NCI-H526 (cell line): ENCODE measurements around the gene TFAP2A.

Experiments used
- DNase-seq, 2 experiments: peaks; one replicate each; lab custom pipeline; 2025; lab: John Stamatoyannopoulos, UW

Gene TFAP2A

DNA sequence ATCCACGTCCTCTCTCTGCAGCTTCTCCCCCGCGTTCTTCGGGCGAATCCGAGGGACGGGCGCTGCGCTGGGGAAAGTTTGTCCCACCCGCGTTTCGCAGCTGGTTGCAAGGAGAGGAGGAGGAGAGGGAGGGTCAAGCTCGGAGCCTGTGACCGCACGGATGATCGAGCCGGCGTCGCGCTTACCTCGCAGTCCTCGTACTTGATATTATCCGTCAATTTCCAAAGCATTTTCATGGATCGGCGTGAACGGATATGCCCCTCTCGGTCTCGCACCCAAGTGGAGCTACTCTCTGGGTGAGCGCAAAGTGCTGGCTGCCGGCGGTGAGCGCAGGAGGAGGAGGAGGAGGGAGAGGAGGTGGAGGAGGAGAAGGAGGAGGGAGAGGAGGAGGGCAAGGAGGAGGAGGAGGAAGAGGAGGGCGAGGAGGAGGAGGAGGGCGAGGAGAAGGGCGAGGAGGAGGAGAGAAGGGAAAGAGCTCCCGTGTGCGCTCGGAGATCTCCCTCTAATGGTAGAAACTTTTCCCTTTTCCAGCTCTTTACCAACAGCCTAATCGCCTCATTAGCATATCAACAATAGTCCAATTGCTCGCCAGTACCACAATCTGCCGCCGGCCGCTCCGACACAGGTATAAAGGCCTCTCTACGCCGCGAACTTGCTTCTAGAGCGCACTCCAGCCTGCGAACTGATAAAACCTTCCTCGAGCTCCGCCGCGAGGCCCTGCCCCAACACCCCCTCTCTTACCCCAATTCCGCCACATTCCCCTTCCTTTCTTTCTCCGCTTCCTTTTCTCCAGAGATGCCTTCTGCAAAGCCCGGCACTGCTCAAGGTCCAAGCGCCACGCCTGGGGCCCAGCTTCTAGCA, at the start of gene TFAP2A:
TFAP2A (minus strand) TSS at position 319 of the 861 bp plus-strand sequence; CDS start at position 236, 83 bp downstream.
- peak in 1 of 2 experiments; percentile 63 for DNase-seq

DNA sequence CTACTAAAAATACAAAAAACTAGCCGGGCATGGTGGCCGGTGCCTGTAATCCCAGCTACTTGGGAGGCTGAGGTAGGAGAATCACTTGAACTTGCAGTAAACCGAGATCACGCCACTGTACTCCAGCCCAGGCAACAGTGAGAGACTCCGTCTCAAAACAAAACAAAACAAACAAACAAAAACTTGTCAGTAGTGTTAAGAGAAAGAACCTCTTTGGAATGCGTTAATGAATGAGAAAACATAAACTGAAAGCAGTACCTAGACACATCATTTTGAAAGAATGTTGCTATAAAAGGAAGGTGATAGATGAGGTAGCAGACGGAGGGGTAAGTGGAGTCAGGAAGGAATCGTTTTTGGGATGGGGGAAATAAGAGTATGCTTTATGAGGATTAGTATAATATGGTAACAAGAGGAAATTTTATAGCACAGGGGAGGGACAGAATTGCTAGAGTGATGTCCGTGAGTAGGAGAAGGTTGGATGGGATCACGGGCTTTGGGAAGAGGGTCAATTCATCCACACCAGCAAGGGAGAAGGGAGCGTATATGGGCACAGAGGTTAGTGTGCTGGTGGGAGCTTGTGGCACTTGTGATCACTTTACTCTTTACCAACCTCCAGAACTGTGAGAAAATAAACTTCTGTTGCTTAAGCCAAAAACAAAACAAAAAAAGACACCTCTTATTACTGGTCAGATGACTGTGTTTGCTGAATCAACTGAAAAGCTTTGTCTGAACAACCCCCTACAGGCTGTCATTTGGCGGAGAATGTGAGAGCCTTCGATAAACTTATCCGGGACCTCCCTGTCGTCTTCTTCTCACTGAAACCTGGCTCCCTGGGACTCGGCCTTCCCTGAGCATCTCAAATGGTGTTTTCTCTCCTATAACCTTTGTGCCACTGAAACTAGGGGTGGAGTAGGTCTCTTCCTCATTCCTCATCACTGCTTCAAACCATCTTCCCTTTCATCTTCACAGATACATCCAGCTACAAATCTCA, 48.9 kb upstream of the TFAP2A start:
- DNase-seq: no peak

DNA sequence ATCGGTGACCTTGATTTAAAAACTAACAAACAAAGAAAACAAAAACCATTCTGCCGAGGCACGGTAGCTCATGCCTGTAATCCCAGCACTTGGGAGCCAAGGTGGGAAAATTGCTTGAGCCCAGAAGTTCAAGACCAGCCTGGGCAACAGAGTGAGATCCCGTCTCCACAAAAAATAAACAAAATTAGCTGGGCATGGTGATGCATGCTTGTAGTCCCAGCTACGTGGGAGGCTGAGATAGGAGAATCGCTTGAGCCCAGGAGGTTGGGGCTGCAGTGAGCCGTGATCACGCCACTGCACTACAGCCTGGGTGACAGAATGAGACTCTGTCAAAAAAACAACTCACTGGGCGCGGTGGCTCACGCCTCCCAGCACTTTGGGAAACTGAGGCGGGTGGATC, 48.2 kb upstream of the TFAP2A start:
- DNase-seq: no peak

DNA sequence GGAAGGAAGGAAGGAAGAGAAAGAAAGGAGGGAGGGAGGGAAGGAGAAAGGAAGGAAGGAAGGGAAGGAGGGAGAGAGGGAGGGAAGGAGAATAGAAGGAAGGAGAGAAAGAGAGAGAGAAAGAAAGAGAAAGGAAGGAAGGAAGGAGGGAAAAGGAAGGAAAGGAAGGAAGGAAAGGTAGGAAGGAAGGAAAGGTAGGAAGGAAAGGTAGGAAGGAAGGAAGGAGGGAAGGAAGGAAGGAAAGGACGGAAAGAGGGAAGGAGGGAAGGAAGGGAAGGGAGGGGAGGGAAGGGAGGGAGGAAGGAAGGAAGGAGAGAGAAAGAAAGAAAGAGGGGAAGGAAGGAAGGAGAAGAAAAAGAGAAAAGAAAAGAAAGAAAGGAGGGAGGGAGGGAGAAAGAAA, 47.0 kb upstream of the TFAP2A start:
- DNase-seq: no peak

DNA sequence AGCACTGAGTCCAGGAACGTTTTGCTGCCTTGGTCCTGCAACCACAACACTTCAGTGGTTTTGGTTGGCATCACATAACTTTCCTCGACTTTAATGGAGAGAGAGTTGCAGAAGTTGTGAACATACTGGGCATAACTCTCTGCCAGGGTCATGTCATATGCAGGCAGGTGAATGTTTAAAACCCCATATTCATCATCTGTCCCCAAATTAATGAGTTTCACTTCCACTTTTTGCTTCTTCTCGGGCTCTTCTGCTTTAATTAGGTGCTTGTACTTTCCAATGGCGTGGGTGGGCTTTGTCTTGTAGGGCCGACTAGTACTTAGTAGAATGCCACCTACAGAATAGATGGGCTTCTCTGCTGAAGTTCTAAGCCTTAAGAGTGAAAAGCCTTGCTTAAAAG, 45.2 kb upstream of the TFAP2A start:
- no peak for DNase-seq

DNA sequence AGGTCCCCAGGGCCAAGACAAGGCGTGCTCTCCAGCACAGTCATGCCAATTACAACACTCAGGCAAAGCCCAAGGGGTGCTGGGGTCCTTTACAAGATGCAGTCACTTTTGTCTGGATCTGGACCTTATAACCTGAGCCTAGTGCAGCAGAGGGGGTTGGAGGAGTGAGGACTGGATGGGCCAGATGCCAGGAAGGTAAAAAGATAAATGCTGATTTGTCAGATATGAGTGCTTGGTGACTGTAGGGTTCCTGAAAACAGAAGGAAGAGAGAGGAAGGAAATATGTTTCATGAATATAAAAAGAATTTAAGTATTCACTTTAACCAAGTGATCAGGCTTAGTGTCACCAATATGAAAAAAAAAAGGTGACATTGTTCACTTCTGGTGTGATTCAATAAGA, 43.4 kb upstream of the TFAP2A start:
- no peak for DNase-seq

DNA sequence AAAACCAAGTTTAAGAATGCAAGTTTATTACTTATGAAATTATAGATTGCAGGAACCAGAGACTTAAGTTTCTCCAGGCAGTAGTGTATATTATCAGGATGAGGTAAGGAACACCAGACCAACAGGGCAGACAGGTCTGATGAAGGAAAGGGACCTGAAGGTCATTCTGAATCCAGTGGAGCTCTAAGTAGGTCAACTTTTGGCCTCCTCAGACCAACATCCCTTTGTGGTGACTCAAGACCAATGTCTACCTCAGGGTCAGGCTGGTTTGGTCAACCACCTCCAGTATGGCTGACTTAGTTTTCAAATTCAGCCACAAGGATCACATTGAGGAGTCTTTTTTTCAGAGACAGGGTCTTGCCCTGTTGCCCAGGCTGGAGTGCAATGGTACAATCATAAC, 38.7 kb upstream of the TFAP2A start:
- DNase-seq: no peak

DNA sequence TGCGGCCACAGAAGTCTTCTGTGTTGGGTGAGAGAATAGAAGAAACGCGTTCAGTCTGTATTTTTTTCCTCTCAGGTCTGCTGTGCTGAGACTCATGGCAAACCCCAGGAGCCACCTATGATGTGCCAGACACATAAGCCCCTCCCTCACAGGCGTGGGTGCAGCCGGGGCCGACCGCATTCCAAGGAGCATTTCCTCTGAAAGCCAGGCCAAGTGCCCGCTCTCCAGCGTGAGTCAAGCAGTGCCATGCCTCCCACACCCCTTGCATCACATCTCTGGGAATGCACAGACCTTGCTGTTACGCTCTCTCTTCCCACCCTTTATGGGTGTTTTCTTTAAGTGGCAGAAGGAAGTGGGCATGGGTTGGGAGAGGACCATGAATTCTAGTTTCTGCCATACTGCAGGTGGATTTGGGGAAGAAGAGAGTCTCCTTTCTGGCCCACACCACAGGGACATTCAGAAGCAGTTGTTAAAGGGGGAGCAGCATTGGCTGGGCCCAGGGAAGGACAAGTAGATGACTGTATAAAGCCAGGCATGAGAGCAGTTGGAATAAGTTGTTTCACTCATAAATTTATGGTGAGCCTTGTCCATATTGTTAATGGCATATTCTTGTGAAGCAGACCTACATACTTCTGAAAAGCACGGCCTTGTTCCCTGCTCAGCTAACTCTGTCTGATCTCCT, 37.1 kb upstream of the TFAP2A start:
- no peak for DNase-seq

DNA sequence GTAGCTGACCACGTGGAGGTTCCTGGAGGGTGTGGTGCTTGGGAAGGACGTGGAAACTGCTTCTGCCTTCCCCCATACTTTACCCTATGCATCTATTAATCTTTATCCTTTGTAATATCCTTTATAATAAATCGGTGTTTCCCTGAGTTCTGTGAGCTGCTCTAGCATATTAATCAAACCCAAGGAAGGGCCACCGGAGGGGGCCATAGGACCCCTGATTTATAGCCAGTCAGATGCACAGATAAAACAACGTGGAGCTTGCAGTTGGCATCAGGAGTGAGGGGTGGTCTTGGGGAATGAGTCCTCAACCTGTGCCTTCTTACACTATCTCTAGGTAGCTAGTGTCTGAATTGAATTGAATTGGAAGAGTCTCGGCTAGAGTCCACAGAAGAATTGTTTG, 36.5 kb upstream of the TFAP2A start:
- DNase-seq: peak in 1 of 2 experiments; percentile 6

DNA sequence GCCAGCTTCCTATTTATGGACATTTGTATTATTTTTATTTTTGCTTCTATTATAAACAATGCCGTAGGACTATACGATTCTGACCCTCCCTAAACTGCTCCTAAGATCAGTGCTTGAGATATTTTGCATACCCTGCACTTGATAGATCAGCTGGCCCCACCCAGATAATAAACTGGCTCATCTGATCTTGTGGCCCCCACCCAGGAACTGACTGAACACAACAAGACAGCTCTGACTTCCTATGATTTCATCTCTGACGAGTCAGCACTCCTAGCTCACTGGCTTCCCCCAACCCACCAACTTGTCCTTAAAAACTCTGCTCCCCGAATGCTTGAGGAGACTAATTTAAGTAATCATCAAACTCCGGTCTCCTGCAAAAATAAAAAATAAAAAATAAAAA, 34.9 kb upstream of the TFAP2A start:
- peak in 1 of 2 experiments; percentile 15 for DNase-seq

DNA sequence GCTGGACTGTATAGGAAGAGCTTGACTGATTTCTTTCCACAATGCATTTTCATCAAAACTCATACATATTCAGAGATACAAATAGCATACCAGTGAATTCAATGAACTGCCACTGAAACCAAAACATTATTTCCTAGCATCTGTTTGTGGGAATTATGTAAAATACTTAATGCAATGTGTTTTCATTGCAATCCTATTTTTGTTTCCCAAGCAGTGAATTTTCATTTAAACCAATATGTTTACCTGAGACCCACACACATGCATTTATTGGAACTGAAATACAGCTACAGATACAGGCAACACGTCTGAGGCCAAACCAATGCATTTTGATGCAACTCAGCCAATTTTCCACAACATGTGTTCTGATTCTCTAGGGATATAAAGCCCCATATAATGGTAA, 33.2 kb upstream of the TFAP2A start:
- DNase-seq: no peak

DNA sequence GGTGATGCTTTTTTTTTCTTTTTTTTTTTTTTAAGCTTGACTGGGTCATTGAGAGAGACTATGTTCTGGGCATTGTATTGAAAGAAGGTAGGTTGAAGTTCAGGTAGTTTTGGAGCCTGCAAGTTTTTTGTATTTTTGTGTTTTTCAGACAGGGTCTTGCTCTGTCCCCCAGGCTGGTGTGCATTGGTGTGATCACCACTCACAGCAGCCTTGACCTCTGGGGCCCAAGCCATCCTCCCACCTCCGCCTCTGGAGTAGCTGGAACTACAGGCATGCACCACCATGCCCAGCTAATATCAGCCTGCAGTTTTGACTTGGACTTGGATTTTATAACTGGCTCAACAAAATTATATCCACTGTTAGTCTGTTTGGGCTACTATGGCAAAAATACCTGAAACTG, 31.7 kb upstream of the TFAP2A start:
- DNase-seq: no peak

DNA sequence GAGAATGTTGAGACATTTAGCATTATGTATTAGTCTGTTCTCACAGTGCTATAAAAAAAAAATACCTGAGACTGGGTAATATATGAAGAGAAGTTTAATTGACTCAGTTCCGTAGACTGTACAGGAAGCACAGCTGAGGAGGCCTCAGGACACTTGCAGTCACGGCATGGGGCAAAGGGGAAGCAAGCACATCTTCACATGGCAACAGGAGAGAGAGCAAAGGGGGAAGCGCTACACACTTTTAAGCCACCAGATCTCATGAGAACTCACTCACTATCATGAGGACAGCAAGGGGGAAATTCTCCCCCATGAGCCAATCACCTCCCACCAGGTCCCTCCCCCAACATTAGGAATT, 26.8 kb upstream of the TFAP2A start:
- no peak for DNase-seq

DNA sequence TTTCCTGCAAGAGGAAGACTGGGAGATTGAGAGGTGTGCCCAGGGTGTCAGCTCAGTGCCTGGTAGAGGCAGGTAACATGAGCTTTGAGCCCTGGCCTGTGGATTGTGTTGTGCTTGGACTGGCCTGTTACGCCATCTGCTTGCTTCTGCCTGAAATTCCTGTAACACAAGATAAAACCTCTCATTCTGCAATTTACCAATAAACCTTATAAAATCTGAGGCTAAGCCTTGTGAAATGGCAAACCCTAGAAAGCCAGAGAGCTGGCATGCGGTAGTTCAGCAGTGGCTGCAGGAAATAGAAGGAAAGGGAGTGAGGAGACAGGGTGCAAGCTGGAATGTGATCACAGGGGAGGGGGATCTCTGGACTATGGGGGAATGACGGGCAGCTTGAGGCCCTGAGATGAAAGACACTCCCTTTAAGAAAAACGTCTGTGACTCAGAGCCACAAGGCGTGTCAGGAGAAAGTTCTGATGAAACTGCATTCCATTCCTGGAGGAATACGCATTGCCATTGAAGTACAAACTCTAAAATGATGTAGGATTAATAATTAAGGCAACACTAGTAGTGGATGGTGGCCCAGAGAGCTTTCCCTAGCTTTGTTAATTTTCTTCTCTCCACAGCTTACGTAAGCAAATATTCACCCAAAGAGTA, 26.3 kb upstream of the TFAP2A start:
- no peak for DNase-seq

DNA sequence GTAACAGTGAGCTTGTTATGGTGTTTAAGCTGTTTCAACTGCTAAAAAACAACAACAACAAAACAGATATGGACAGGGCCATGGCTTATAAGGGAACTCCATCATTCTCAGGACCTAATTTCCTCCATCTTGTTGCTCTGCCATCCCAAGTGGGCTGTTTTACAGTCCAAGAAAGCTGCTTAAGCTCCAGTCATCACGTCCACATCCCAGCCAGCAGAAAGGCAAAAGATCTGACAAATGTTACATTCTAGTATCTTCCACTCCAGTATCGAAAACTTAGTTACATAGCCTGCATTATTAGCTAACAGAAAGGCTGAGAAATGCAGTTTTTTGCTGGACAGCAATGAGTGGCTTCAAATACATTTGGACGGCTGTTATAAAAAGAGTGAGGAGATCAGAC, 23.0 kb upstream of the TFAP2A start:
- no peak for DNase-seq

DNA sequence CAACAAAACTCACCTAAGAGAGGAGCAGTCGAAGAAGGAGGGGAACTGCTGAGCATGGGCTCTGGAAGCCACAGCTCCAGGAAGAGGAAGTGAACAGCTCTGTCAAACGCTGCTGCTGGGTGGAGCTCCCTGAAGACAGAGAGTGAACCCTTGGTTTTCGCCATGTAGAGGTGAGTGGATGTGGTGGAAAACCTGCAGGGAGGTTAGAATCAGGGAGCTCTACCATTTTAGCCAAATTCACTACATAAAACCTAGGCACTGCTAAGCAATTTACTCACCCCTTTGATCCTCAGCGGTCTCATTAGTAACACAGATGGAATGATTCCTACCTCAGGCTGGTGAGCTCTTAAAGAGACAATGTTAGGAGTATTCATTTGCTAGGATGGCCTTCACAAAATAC, 19.4 kb upstream of the TFAP2A start:
- DNase-seq: no peak

DNA sequence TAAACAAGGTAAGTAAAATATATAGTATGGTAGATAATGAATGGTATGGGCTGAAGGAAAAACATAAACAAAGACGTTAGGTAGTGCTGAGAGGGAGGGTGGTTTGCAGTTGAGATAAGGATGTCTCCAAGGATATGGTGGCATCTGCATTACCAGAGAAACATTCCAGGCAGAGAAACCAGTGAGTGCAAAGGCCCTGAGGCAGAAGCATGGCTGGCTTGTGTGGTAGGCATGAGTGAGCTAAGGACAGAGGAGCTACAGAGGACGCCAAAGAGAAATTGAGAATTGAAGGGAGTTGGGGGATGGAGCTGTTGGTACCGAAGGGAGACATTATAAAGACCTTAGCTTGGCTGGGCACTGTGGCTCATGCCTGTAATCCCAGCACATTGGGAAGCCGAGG, 18.4 kb upstream of the TFAP2A start:
- no peak for DNase-seq

DNA sequence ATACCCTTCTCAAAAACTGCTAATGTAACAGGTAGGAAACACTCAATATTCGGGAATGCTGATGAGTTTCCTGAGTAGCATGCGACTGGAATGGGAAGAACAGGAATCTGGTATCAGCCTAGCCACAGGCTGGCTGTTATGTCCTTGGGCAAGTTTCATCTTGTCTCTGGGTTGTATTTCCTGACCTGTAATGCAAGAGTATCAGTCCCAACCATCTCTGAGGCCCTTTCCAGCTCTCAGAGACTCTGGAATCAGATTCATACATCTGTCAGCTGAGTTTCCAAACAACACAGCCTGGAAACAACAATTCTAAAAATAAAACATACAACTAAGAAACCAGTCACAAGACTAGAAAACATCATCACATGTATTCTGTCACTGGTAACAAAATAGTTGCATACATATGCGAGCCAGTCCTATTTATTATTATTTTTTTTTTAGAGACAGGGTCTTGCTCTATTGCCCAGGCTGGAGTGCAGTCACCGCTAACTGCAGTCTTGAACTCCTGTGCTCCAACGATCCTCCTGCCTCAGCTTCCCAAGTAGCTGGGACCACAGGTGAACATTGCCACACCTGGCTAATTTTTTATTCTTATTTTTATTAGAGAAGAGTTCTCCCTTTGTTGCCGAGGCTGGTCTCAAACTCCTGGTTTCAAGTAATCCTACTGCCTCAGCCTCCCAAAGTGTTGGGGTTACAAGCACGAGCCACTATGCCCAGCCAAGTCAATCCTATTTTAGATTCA, 16.7 kb upstream of the TFAP2A start:
- peak in 1 of 2 experiments; percentile 29 for DNase-seq

DNA sequence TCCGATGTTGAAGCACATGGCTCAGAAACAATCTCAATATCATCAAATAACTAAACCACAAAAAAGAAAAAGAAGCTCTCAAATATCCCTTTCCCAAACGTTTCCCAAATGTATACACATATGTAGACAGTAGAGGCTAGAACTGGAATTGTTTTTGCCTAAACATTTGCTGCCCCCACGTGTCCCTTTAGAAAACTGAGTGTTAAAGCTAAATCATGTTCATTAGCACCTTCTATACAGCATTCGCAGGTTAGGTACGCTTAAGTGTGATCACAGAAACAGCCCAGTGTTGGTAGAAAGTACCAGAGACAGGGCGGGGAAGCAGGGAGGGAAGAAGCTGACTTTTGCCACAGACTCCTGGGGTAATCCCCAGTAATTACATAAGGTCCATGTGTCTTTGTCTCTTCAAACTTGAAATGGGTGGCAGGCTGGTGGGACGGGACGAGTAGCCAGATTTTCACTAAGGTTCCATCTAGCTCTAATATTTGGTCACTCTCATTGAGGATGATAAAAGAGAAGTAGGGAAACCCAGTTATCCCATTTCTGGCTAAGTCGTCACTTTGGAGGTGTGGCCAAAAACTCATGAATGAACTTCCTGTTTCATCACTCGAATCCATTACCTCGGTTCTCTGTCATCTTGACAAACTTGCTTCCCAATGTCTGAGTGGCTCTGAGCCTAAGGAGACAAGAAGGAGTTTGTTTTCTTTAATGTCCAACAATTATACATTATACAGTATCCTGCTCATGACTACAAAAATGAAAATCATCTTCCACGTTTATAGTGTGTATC, 15.0 kb upstream of the TFAP2A start:
- DNase-seq: peak; percentile 37 to 78

DNA sequence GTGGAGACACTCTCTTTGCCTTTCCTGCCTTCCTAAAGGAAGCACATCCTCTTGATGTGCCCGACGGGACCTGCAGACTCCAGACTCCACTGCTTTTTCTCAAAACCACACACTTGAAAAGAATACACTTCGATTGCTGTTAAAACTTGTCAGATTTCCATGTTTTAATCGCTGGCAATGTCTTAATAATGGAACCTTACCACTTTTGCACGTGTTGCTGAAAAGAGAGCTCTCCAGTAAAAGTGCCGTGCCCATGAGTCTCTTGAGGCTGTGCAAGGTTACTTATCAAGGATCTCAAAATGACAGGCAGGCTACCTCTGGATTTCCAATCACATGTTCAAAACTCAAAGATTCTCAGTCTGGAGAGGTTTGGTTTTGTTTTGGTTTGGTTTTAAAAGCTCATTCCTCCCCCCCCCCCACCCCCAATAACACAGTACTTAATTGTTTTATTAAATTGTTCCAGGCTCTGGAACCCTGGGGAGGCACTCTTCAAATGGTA, 12.0 kb upstream of the TFAP2A start:
- DNase-seq: no peak
